H1 (cell line): ENCODE measurements around the gene ZNF536.

ENCODE experiments used
- ATF2 ChIP-seq: IDR thresholded peaks from 2 replicates; pipeline ENCODE4 v1.6.1; 2012; ENCODE audit warnings: low read length, inconsistent platforms
- CEBPB ChIP-seq: IDR thresholded peaks from 2 replicates; pipeline ENCODE4 v1.6.1; 2012; ENCODE audit warnings: low read depth, low read length
- CTCF ChIP-seq, 3 experiments: IDR thresholded peaks; 1 replicate in 2 of 3; 2 replicates in 1 of 3; pipeline versions ENCODE4 v1.5.1 to v1.6.1; 2011; ENCODE audit warnings: low read length in 3 of 3, mild to moderate bottlenecking in 3 of 3, inconsistent platforms in 2 of 3, low read depth in 1 of 3, moderate library complexity in 1 of 3; ENCODE audit not compliant: insufficient read depth in 1 of 3; ENCODE audit errors: control extremely low read depth in 1 of 3
- E2F6 ChIP-seq: IDR thresholded peaks from 2 replicates; pipeline ENCODE4 v1.6.1; 2012; ENCODE audit warnings: inconsistent platforms
- EZH2 ChIP-seq: fragments of 200-600 bp; sonication (generic); IDR thresholded peaks from 2 replicates; pipeline ENCODE4 v1.7.1; 2012; ENCODE audit warnings: low read depth, mild to moderate bottlenecking, moderate library complexity, low read length, inconsistent platforms; ENCODE audit not compliant: severe bottlenecking
- KDM1A ChIP-seq: fragments of 200-600, 300-600 bp; sonication (generic); IDR thresholded peaks from 2 replicates; pipeline ENCODE4 v1.7.1; 2016; ENCODE audit warnings: mild to moderate bottlenecking, low read length, borderline replicate concordance
- KDM5A ChIP-seq: fragments of 200-600 bp; IDR thresholded peaks from 2 replicates; pipeline ENCODE4 v1.7.1; 2012; ENCODE audit warnings: mild to moderate bottlenecking, low read length, inconsistent platforms, mixed read lengths
- NRF1 ChIP-seq: IDR thresholded peaks from 2 replicates; pipeline ENCODE4 v1.6.1; 2011; ENCODE audit warnings: mild to moderate bottlenecking, low read depth, low read length, improper control_type of control experiment
- POLR2A ChIP-seq, 2 experiments: IDR thresholded peaks; 1 replicate in 1 of 2; 2 replicates in 1 of 2; pipeline ENCODE4 v1.6.1; 2011; ENCODE audit warnings: low read depth in 2 of 2, low read length in 2 of 2, mild to moderate bottlenecking in 2 of 2; ENCODE audit errors: control extremely low read depth in 1 of 2
- SUZ12 ChIP-seq: fragments of 200-600 bp; sonication (generic); IDR thresholded peaks from 2 replicates; pipeline ENCODE4 v1.6.1; 2012; ENCODE audit warnings: mild to moderate bottlenecking, inconsistent platforms, low read length, moderate library complexity, mixed read lengths
- YY1 ChIP-seq: IDR thresholded peaks from 2 replicates; pipeline ENCODE4 v1.6.1; 2011; ENCODE audit warnings: low read depth, mild to moderate bottlenecking, low read length

- TF ChIP-seq CEBPB = no peak
- TF ChIP-seq CTCF (IDR thresholded peaks at IDR 0.05; ENCODE audit: control extremely low read depth in 1 of 3, insufficient read depth in 1 of 3, low read depth in 1 of 3, low read length in 3 of 3) = no peak
- TF ChIP-seq EZH2 = no peak
- no peak for TF ChIP-seq NRF1
- TF ChIP-seq SUZ12 = no peak
- TF ChIP-seq ATF2 = no peak
- no peak for TF ChIP-seq POLR2A (IDR thresholded peaks at IDR 0.05; ENCODE audit: control extremely low read depth in 1 of 2, low read depth in 2 of 2, low read length in 2 of 2)
- TF ChIP-seq KDM1A = no peak
- no peak for TF ChIP-seq E2F6
- TF ChIP-seq KDM5A = no peak
- TF ChIP-seq YY1 = no peak
These were observed 156.7 kb downstream of the ZNF536 start for GRCh38 chr19:30528919-30529318.
